ENCODE results near the gene BICRA. TPM values are rescaled to one million over a fixed set of nuclear protein-coding genes. Genes with fewer than 3 reads are reported as not detected.

BICRA gene
- total and polyA plus RNA-seq, 2 of the 8 experiments (the other 6 are each of a cell fraction or from before 2014, with no cell fraction given): 1.5 to 29.2 TPM

- Histone ChIP-seq H2BK5ac (ENCODE audit: low read depth, low read length) (no peak overlapping the region), H4K20me1 (replicated peaks in 1 of 2; ENCODE audit: control insufficient read depth in 1 of 2, insufficient read depth in 2 of 2, low read length in 2 of 2) (peaks cover 12 to 15% of the 10 kb centered on the region in 2 experiments), H3K23me2 (ENCODE audit: low read depth, low read length) (no peaks in the 10 kb centered on the region), H3K14ac (ENCODE audit: insufficient read length) (no peak overlapping the region), H3K36me3 (ENCODE audit: control insufficient read depth in 2 of 4, insufficient read depth in 4 of 4, low read length in 3 of 4) (no peaks in the 10 kb centered on the region), H3K18ac (ENCODE audit: extremely low read depth, low read length) (no peak overlapping the region), H4K8ac (ENCODE audit: extremely low read depth, insufficient read depth, low read length) (no peak overlapping the region), H3K9me3 (ENCODE audit: insufficient read depth in 2 of 2, low read depth in 1 of 2, low read length in 1 of 2) (no peaks in the 10 kb centered on the region), H2BK12ac (ENCODE audit: low read depth, low read length) (no peak overlapping the region), H4K5ac (ENCODE audit: insufficient read length, low read depth, low read length) (no peak overlapping the region), H3K27ac (ENCODE audit: low read depth, low read length) (no peak overlapping the region), H3K9ac (replicated peaks in 1 of 4; ENCODE audit: extremely low read depth in 1 of 4, low read depth in 3 of 4, low read length in 3 of 4) (no peak overlapping the region), H3K4me1 (replicated peaks in 1 of 4; ENCODE audit: control insufficient read depth in 3 of 4, insufficient read depth in 4 of 4, low read length in 3 of 4) (peaks cover 2 to 6% (median 3%) of the 10 kb centered on the region in 4 experiments; a peak in 3 of 7 replicates), H3K4me3 (ENCODE audit: extremely low read depth in 1 of 4, insufficient read depth in 2 of 4, low read depth in 3 of 4, low read length in 4 of 4) (no peak overlapping the region), H2AFZ (ENCODE audit: low read length) (no peak overlapping the region), H3K27me3 (replicated peaks in 1 of 4; ENCODE audit: control insufficient read depth in 3 of 4, extremely low read depth in 1 of 4, insufficient read depth in 3 of 4, low read length in 3 of 4) (no peaks in the 10 kb centered on the region), H3K4me2 (ENCODE audit: insufficient read depth in 1 of 2, low read depth in 2 of 2, low read length in 2 of 2) (no peak overlapping the region), H3K79me1 (ENCODE audit: low read depth, low read length) (peaks cover 16% of the 10 kb centered on the region), H2BK15ac (ENCODE audit: low read length) (no peak overlapping the region), H3K23ac (ENCODE audit: insufficient read length) (no peak overlapping the region), H2BK120ac (replicated peaks; ENCODE audit: low read depth, low read length) (no peak overlapping the region), H2AK5ac (ENCODE audit: low read depth, low read length) (no peak overlapping the region), H3K4ac (replicated peaks; ENCODE audit: insufficient read length, low read depth, low read length) (no peak overlapping the region), H3K79me2 (ENCODE audit: control insufficient read depth in 1 of 2, insufficient read depth in 2 of 2, low read length in 2 of 2) (peaks cover 0 to 80% of the 10 kb centered on the region in 2 experiments; a peak in 3 of 4 replicates), H3K56ac (replicated peaks; ENCODE audit: insufficient read length, low read depth, low read length) (no peak overlapping the region), H4K91ac (replicated peaks; ENCODE audit: insufficient read length, low read length) (no peak overlapping the region), H2BK20ac (ENCODE audit: low read length) (no peak overlapping the region)
- ChIA-PET CTCF (ENCODE audit: partially characterized antibody) (interaction anchor here (0.9 to 2.4 kb wide), 2 partner anchors 9 to 20 kb away, joined by 4 to 8 read pairs; no protein-coding TSS in a partner anchor), POLR2A (ENCODE audit: partially characterized antibody) (interaction anchor here (0.5 to 1.6 kb wide), 2 partner anchors 8 to 215 kb away, joined by 3 to 4 read pairs; no protein-coding TSS in a partner anchor)
- no peak for DNase-seq (ENCODE audit: low read depth in 1 of 2, low spot score in 2 of 2)
- 94% methylated on average over 4 of the region's 4 CpGs; no CpG with 5 or more reads in 1 of the 2 experiments for WGBS, 2 experiments (ENCODE audit: extremely low coverage in 1 of 2, insufficient coverage in 1 of 2, insufficient read length in 1 of 2, insufficient replicate concordance in 2 of 2, low coverage in 1 of 2, low lambda C conversion rate in 2 of 2, missing lambda C conversion rate in 1 of 2)
- no peak for FAIRE-seq
- TF ChIP-seq NANOG (IDR thresholded peaks at IDR 0.05; ENCODE audit: insufficient read depth, low read depth, low read length, poor library complexity, severe bottlenecking): no peak
- no peak for TF ChIP-seq HDAC6 (IDR thresholded peaks at IDR 0.05; ENCODE audit: low read depth, low read length)
- TF ChIP-seq ZNF274 (IDR thresholded peaks at IDR 0.05; ENCODE audit: borderline replicate concordance, extremely low read depth, low read length): no peak
- no peak for TF ChIP-seq ATF2 (IDR thresholded peaks at IDR 0.05; ENCODE audit: low read length)
- TF ChIP-seq SIX5 (IDR thresholded peaks at IDR 0.05; ENCODE audit: low read depth, low read length): no peak
- TF ChIP-seq EP300 (IDR thresholded peaks at IDR 0.05; ENCODE audit: borderline replicate concordance in 1 of 2, low read depth in 2 of 2, low read length in 2 of 2): no peak
- TF ChIP-seq SP1 (IDR thresholded peaks at IDR 0.05; ENCODE audit: low read depth, low read length): no peak
- no peak for TF ChIP-seq MAFK (IDR thresholded peaks at IDR 0.05; ENCODE audit: low read depth, low read length)
- no peak for TF ChIP-seq CHD1 (IDR thresholded peaks at IDR 0.05; ENCODE audit: low read depth, low read length)
- no peak for TF ChIP-seq RXRA (IDR thresholded peaks at IDR 0.05; ENCODE audit: insufficient read depth, low read depth, low read length)
These were observed 24.6 kb downstream of the BICRA start for GRCh38 chr19:47633517-47633916.

All from H1 (cell line).